Stimulated activated CD4-positive, alpha-beta T cell treated with anti-CD3 and anti-CD28 coated beads, TNF-alpha, amount 100 ng/mL, for 1 hour (primary cell): Measurements from ENCODE around the gene RGS11.

Experiments
- DNase-seq, 3 donors: peaks; one replicate each; pipeline ENCODE4 v3.0.0-alpha.2; 2020; ENCODE audit warnings: low read depth in 3 of 3, low spot score in 1 of 3

RGS11 gene

GRCh38 chr16:275786-276232 is at the start of gene RGS11:
Gene RGS11 (minus strand): TSS chr16:275944. CDS start chr16:275911, 33 bp downstream.
- DNase-seq: no peak

- peak; percentile 18 to 43 (median 23) for DNase-seq
Measured at GRCh38 chr16:324451-325334, 48.9 kb upstream of the RGS11 start.

GRCh38 chr16:324201-324450 is 48.4 kb upstream of the RGS11 start:
- no peak for DNase-seq

DNA sequence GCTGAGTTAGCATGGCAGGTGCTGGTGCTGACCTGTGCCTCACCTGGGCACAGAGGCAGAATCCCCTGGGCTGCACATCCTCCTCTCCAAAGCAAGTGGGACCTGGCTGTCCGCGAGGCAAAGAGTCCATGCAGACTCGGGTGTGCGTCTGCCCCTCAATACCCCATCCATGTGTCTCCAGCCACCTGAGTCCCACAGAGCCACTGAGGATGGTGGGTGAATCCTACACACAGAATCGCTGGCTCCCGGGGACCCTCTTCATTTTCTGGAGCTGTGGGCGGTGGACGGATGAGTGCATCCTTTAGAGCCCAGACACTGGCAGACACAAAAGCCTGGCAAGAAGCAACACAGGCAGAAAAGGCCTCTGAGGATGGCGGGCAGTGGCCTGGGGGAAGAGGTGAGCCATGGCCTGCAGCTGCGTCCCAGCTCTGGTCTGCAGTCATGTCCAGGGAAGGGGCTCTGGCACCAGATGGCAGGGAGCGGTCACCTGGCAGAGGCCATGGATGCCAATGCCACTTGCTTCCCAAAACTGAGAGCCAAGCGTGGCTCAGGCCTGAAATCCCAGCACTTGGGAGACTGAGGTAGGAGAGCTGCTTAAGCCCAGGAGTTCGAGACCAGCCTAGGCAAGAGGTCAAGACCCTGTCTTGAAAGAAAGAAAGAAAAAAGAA is 46.9 kb upstream of the RGS11 start:
- no peak for DNase-seq

DNA sequence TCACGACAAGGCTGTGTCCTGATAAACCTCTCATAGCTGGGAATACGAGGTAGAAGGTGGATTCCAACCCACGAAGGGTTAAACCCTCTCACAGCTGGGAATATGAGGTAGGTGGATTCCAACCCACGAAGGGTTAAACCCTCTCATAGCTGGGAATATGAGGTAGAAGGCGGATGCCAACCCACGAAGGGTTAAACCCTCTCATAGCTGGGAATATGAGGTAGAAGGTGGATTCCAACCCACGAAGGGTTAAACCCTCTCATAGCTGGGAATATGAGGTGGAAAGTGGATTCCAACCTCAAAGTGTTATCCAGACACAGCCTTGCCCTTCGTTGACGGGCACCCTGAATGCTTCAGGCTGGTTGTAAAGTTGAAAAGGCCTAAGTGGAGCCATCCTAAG is 45.8 kb upstream of the RGS11 start:
- no peak for DNase-seq

DNA sequence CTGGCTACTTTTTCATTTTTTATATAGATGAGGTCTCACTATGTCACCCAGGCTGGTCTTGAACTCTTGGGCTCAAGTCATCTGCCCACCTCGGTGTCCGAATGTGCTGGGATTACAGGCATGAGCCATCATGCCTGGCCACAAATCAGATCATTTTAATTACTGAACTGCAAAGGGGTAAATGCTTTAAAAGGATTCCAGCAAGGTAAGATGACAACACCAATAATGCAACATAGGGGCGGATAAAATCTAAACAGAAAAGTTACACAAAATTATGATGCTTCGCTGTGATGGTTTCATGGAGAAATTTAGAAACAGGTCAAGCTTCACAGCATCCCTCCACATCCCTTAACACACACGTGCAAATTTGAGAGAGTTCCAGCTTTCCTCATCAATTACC is 44.5 kb upstream of the RGS11 start:
- DNase-seq: no peak

GRCh38 chr16:318628-319027 is 42.9 kb upstream of the RGS11 start:
- no peak for DNase-seq

- DNase-seq: no peak
Measured at GRCh38 chr16:317583-317982, 41.8 kb upstream of the RGS11 start.

DNA sequence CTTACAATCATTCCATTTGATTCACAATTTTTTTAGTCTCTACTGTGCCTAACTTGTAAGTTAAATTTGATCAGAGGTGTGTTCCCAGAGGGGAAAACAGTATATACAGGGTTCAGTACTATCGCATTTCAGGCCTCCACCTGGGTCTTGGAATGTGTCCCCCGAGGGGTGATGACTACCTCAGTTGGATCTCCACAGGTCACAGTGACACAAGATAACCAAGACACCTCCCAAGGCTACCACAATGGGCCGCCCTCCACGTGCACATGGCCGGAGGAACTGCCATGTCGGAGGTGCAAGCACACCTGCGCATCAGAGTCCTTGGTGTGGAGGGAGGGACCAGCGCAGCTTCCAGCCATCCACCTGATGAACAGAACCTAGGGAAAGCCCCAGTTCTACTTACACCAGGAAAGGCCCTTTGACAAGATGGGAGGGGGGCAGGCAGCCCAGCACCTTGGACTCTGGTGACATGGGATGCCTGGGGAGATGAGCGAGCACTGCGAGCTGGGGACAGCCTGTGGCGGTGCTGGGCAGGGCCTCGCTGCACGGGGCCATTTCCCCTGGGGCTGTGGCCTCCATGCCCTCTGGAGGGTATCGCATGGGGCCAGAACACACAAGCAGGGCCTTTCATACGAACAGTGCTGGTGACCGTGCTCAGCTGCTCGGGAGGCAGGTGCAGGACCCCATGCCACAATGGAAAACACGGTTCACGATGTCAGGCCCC is 41.2 kb upstream of the RGS11 start:
- no peak for DNase-seq

GRCh38 chr16:314795-315299 is 39.1 kb upstream of the RGS11 start:
- no peak for DNase-seq

- DNase-seq: no peak
Measured at GRCh38 chr16:314351-314750, 38.6 kb upstream of the RGS11 start.

GRCh38 chr16:311725-312124 is 36.0 kb upstream of the RGS11 start:
- DNase-seq: no peak

DNA sequence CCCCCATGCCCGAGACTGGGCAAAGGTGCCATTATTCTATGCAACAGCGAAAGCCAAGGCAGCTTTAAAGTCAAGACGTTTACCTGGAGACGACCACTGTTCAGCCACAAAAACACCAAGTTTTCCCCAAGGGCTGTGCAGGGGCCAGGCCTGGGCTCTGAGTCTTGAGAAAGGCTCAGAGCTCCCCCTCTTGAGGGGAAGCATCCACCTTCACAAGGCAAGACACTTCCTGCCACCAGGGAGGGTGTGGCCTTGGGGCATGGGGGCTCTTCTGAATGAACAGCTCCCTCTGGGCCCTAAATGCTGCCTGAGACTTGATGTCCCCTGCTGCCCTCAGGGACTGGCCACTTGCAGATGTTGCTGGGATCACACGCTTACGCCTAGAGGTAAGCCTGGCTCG is 33.7 kb upstream of the RGS11 start:
- DNase-seq: no peak

DNA sequence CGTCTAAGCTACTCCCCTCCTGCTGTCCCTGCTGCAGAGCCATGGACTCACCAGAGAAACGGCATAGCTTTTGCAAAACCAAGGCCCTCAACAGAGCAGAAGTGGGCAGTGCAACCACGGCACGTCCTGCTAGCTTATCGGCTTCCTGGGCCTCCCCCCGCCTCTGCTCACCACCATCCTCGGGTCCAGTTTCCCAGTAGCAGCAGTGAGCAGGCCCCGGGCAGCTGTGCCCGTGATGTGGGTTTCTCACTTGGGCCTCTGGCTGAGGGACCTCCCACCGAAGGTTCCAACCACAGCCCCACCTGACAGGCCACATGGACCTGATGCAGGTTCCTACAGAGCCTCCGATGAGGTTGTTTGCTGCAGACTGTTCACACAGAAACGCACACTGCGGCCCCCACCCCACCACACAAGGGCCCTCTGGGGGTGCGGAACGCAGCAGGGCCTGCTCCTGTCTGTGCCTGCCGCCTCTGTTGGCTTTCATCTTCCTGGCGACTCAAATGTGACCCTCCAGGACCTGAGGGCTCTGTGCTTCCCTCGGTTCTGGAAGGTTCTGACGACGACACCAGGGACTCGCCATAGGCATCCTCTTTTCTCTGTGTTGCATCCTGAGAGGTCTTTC is 32.1 kb upstream of the RGS11 start:
- no peak for DNase-seq

DNA sequence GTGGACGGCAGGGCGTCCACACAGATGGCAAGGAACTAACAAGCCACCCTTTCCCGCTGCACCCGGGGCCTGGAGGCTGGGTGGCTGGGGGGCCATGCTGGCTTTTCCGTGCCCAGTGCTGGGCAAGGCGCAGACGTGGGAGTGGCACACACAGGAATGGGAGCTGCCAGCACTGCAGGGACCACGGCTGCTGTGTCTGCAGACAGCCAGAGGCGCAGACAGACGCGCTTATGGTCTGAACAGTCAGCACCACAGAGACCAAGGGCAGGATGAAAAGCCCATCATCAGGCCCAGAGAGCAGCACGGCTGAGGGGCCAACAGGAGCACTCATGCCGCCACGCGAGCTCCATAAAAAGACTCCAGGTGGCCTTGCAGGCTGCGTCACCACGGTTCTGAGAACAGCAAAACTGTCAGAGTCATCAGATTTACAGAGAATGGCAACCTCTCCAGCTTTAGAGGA is 31.2 kb upstream of the RGS11 start:
- DNase-seq: no peak

GRCh38 chr16:305916-306626 is 30.3 kb upstream of the RGS11 start:
- DNase-seq: no peak

GRCh38 chr16:303760-304505 is 28.2 kb upstream of the RGS11 start:
- DNase-seq: no peak

- no peak for DNase-seq
Measured at GRCh38 chr16:301950-302349, 26.2 kb upstream of the RGS11 start.

DNA sequence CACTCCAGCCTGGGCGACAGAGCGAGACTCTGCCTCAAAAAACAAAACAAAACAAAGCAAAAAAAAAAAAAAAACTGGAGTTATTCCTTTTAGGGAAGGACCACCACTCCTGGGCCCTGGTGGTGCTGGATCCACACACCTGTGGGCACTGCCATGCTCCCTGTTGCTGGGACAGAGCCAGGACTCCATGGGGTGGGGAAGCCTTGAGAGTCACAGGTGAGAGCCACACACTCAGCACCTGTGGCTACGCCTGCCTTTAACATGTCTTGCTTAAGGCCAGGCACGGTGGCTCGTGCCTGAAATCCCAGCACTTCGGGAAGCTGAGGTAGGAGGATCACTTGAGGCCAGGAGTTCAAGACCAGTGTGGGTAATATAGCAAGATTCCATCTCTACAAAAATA is 25.5 kb upstream of the RGS11 start:
- DNase-seq: no peak

GRCh38 chr16:297832-298231 is 22.1 kb upstream of the RGS11 start:
- DNase-seq: no peak
